ENCODE results near the gene PSMB1. TPM values are rescaled to one million over a fixed set of nuclear protein-coding genes. Genes with fewer than 3 reads are reported as not detected.
A peak's percentile ranks its signal among the peaks of the same experiment; 100 is the strongest.

PSMB1 gene
- total RNA-seq, 1 experiment from 2014 or later: 358 TPM

DNA sequence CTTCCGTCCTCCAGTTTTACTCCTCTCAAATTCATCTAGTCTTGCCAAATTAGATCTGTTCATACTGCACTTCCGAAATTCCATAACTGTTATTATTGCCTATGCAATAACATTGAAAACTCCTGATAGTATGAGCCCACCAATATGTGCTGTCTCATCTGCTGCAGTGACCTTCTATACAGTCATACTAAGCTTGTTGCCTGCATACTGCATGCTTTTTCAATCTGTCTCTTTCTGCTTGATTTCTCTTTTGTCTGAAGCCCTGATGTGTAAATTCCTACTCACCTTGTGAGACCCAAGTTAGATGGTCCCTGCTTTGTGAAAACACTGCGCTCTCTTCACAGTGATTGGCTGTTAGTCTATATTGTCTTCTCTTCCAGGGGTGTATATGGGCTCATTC is 2.2 kb upstream of the PSMB1 start:
- TF ChIP-seq, protein P1, sequence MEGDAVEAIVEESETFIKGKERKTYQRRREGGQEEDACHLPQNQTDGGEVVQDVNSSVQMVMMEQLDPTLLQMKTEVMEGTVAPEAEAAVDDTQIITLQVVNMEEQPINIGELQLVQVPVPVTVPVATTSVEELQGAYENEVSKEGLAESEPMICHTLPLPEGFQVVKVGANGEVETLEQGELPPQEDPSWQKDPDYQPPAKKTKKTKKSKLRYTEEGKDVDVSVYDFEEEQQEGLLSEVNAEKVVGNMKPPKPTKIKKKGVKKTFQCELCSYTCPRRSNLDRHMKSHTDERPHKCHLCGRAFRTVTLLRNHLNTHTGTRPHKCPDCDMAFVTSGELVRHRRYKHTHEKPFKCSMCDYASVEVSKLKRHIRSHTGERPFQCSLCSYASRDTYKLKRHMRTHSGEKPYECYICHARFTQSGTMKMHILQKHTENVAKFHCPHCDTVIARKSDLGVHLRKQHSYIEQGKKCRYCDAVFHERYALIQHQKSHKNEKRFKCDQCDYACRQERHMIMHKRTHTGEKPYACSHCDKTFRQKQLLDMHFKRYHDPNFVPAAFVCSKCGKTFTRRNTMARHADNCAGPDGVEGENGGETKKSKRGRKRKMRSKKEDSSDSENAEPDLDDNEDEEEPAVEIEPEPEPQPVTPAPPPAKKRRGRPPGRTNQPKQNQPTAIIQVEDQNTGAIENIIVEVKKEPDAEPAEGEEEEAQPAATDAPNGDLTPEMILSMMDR (conservative IDR thresholded peaks at IDR 0.05; ENCODE audit: low read depth, low read length): no peak
- intact Hi-C loops (cut with micrococcal nuclease; ENCODE audit: unreplicated experiment): no loop called here
- peaks cover 17% of the 10 kb centered on the region for H3K36me3 ChIP-seq (ENCODE audit: insufficient read depth, low read length, poor library complexity, severe bottlenecking)

GRCh38 chr6:170554796-170555137 is 1.7 kb upstream of the PSMB1 start:
- no peak for DNase-seq (ENCODE audit: low spot score)
- BruUV-seq (replicated peaks): TSS peak; percentile 54
- ChIA-PET CTCF (no interaction called here), POLR2A (ENCODE audit: low non-redundant PET) (no interaction called here)
- no peaks in the 10 kb centered on the region for H3K9me3 ChIP-seq (ENCODE audit: low read depth, low read length, poor library complexity, severe bottlenecking)
- no peaks in the 10 kb centered on the region for H3K27me3 ChIP-seq (replicated peaks; ENCODE audit: insufficient read depth, low read depth, low read length, poor library complexity)
- TF ChIP-seq, protein P1 (conservative IDR thresholded peaks at IDR 0.05; ENCODE audit: low read depth, low read length): no peak
- TF ChIP-seq EZH2 (IDR thresholded peaks at IDR 0.05; ENCODE audit: borderline replicate concordance, low read depth, low read length, poor library complexity, severe bottlenecking): no peak
- H3K4me3 ChIP-seq (ENCODE audit: low read depth, low read length, poor library complexity, severe bottlenecking): peak overlapping the region; percentile 60
- H3K27ac ChIP-seq (ENCODE audit: low read depth, low read length, poor library complexity, severe bottlenecking): peak overlapping the region; percentile 94
- intact Hi-C loops (cut with micrococcal nuclease; ENCODE audit: unreplicated experiment): no loop called here
- H3K4me1 ChIP-seq (ENCODE audit: insufficient read depth, low read length, poor library complexity, severe bottlenecking): peaks cover 30% of the 10 kb centered on the region
- H3K36me3 ChIP-seq (ENCODE audit: insufficient read depth, low read length, poor library complexity, severe bottlenecking): peaks cover 22% of the 10 kb centered on the region

More for the DNA sequence above, 2.2 kb upstream of the PSMB1 start:
- DNase-seq (ENCODE audit: low spot score): no peak
- BruUV-seq (replicated peaks): no TSS peak
- H3K4me3 ChIP-seq (ENCODE audit: low read depth, low read length, poor library complexity, severe bottlenecking): peak overlapping the region; percentile 60
- H3K9me3 ChIP-seq (ENCODE audit: low read depth, low read length, poor library complexity, severe bottlenecking): no peaks in the 10 kb centered on the region
- H3K27me3 ChIP-seq (replicated peaks; ENCODE audit: insufficient read depth, low read depth, low read length, poor library complexity): no peaks in the 10 kb centered on the region
- ChIA-PET POLR2A (ENCODE audit: low non-redundant PET) (no interaction called here), CTCF (no interaction called here)
- H3K27ac ChIP-seq (ENCODE audit: low read depth, low read length, poor library complexity, severe bottlenecking): peak overlapping the region; percentile 94
- H3K4me1 ChIP-seq (ENCODE audit: insufficient read depth, low read length, poor library complexity, severe bottlenecking): peaks cover 25% of the 10 kb centered on the region

- Histone ChIP-seq H3K4me3 (ENCODE audit: low read depth, low read length, poor library complexity, severe bottlenecking) (peak within 1 kb of the TSS; percentile 60), H3K36me3 (ENCODE audit: insufficient read depth, low read length, poor library complexity, severe bottlenecking) (peaks cover 24% of the 10 kb centered on the region), H3K4me1 (ENCODE audit: insufficient read depth, low read length, poor library complexity, severe bottlenecking) (peaks cover 33% of the 10 kb centered on the region), H3K27me3 (replicated peaks; ENCODE audit: insufficient read depth, low read depth, low read length, poor library complexity) (no peaks in the 10 kb centered on the region), H3K9me3 (ENCODE audit: low read depth, low read length, poor library complexity, severe bottlenecking) (no peaks in the 10 kb centered on the region), H3K27ac (ENCODE audit: low read depth, low read length, poor library complexity, severe bottlenecking) (peak within 1 kb of the TSS; percentile 94)
- ChIA-PET CTCF (no interaction called here), POLR2A (ENCODE audit: low non-redundant PET) (no interaction called here)
- TF ChIP-seq EZH2 (IDR thresholded peaks at IDR 0.05; ENCODE audit: borderline replicate concordance, low read depth, low read length, poor library complexity, severe bottlenecking): no peak
- TF ChIP-seq, protein P1 (conservative IDR thresholded peaks at IDR 0.05; ENCODE audit: low read depth, low read length): no peak
- intact Hi-C loops (cut with micrococcal nuclease; ENCODE audit: unreplicated experiment): no loop called here
- DNase-seq (ENCODE audit: low spot score): peak; percentile 99
- no TSS peak for BruUV-seq (replicated peaks)
Measured at GRCh38 chr6:170554013-170554795, 1.1 kb upstream of the PSMB1 start, which contains the start of gene TBP. Gene TBP (plus strand): TSS chr6:170554369. CDS start chr6:170557030, 2,661 bp downstream.

Data from A673 (cell line).